ENCODE data around the gene CHST15.

DNA sequence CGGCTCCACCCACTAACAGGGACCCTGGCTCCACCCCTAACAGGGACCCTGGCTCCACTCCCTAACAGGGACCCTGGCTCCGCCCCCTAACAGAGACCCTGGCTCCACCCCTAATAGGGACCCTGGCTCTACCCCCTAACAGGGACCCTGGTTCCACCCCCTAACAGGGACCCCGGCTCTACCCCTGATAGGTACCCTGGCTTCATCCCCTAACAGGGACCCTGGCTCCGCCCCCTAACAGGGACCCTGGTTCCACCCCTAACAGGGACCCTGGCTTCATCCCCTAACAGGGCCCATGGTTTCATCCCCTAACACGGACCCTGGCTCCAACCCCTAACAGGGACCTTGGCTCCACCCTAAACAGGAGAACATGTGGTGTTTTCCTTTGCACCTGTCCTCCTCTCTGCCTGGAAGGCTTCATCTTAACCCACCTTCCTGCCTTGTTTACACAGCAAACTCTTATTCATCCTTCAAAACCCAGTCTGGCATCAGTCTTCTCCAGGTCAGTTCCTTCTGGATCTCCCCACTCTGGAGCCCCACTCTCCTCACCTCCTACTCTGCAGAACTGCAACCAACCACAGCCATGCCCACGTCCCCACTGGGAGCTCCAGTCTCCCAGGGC, 58.0 kb downstream of the CHST15 start:
- no peak for TF ChIP-seq EZH2 (IDR thresholded peaks at IDR 0.05; ENCODE audit: borderline replicate concordance, insufficient read depth, low read length, poor library complexity, severe bottlenecking)
- no peak for TF ChIP-seq TAF1 (IDR thresholded peaks at IDR 0.05; ENCODE audit: low read depth)
- TF ChIP-seq, protein P1, sequence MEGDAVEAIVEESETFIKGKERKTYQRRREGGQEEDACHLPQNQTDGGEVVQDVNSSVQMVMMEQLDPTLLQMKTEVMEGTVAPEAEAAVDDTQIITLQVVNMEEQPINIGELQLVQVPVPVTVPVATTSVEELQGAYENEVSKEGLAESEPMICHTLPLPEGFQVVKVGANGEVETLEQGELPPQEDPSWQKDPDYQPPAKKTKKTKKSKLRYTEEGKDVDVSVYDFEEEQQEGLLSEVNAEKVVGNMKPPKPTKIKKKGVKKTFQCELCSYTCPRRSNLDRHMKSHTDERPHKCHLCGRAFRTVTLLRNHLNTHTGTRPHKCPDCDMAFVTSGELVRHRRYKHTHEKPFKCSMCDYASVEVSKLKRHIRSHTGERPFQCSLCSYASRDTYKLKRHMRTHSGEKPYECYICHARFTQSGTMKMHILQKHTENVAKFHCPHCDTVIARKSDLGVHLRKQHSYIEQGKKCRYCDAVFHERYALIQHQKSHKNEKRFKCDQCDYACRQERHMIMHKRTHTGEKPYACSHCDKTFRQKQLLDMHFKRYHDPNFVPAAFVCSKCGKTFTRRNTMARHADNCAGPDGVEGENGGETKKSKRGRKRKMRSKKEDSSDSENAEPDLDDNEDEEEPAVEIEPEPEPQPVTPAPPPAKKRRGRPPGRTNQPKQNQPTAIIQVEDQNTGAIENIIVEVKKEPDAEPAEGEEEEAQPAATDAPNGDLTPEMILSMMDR (IDR thresholded peaks at IDR 0.05; ENCODE audit: poor library complexity, severe bottlenecking): no peak
- TF ChIP-seq SMC3 (conservative IDR thresholded peaks at IDR 0.05; ENCODE audit: poor library complexity): no peak
- no peak for TF ChIP-seq POLR2AphosphoS5 (IDR thresholded peaks at IDR 0.05)
- no peak for TF ChIP-seq EP300 (conservative IDR thresholded peaks at IDR 0.05; ENCODE audit: poor library complexity, severe bottlenecking)
- TF ChIP-seq REST (IDR thresholded peaks at IDR 0.05; ENCODE audit: borderline replicate concordance): no peak
- no peak for TF ChIP-seq RAD21 (conservative IDR thresholded peaks at IDR 0.05)
- no peak for TF ChIP-seq MXI1 (conservative IDR thresholded peaks at IDR 0.05; ENCODE audit: poor library complexity, severe bottlenecking)
